HCT116 (cell line): ENCODE data around the gene ARRDC1. TPM values are rescaled to one million over a fixed set of nuclear protein-coding genes. Genes with fewer than 3 reads are reported as not detected.

Experiments
- ATAC-seq: fragments of 200-7000 bp; cut with Tn5 transposase; 2 replicates; pipeline ENCODE4 v1.9.1; 2020; ENCODE audit warnings: mild to moderate bottlenecking, moderate library complexity
- BruUV-seq: library from RNA; stranded (reverse); fragments of 400-500 nt; replicated peaks from 2 replicates; lab custom pipeline; 2021; lab: Mats Ljungman, UMichigan
- CTCF ChIA-PET: fragments of 300-600 bp; sonication (Branson Sonifier 250); formaldehyde crosslinking; loops from one replicate; lab custom pipeline; 2021; ENCODE audit warnings: antibody characterized with exemption; lab: Charles Lee
- POLR2A ChIA-PET: fragments of 300-600, 350-600 bp; sonication (Branson Sonifier 250); formaldehyde crosslinking; loops from one replicate; lab custom pipeline; 2021; ENCODE audit warnings: antibody characterized with exemption; lab: Charles Lee
- RAD21 ChIA-PET, 2 experiments: fragments of 300-600 bp; sonication (Branson Sonifier 250); formaldehyde crosslinking; loops; one replicate each; lab custom pipeline; 2023; ENCODE audit warnings: low total read pairs in 2 of 2; ENCODE audit not compliant: uncharacterized antibody in 2 of 2, unreplicated experiment in 2 of 2, low non-redundant PET in 1 of 2; lab: Charles Lee
- DNase-seq: peaks from one replicate; pipeline ENCODE4 v3.0.0-alpha.2; 2010; ENCODE audit warnings: low read depth, low spot score
- H2AFZ ChIP-seq: fragments of 200-600 bp; shearing (Covaris generic), sonication (generic); 2 replicates; pipeline ENCODE4 v1.6.1; 2017; ENCODE audit warnings: low read depth, mixed run types, mixed read lengths, antibody characterized with exemption, low read length; ENCODE audit not compliant: poor library complexity, severe bottlenecking
- H3K27ac ChIP-seq: 2 replicates; pipeline ENCODE4 v1.5.1; 2012; ENCODE audit warnings: low read depth, low read length
- H3K27me3 ChIP-seq: fragments of 200-600 bp; sonication (generic); 2 replicates; pipeline ENCODE4 v1.6.1; 2016; ENCODE audit warnings: mixed run types, low read length, mixed read lengths; ENCODE audit not compliant: insufficient read depth
- H3K36me3 ChIP-seq, 2 experiments: fragments of 200-500 bp in 1 of 2; fragments of 200-600 bp in 1 of 2; sonication (Bioruptor generic) in 1 of 2; sonication (generic) in 1 of 2; 2 replicates each; pipeline versions ENCODE4 v1.5.1 to v1.6.1; 2014 to 2016; ENCODE audit warnings: low read length in 2 of 2, inconsistent platforms in 1 of 2, mixed read lengths in 1 of 2, mixed run types in 1 of 2; ENCODE audit not compliant: insufficient read depth in 2 of 2, control insufficient read depth in 1 of 2
- H3K4me1 ChIP-seq, 2 experiments: fragments of 200-600 bp in 1 of 2; sonication (generic) in 1 of 2; 2 replicates each; pipeline versions ENCODE4 v1.5.1 to v1.6.1; 2012 to 2017; ENCODE audit warnings: low read length in 2 of 2, inconsistent platforms in 1 of 2, mild to moderate bottlenecking in 1 of 2, mixed read lengths in 1 of 2, mixed run types in 1 of 2, moderate library complexity in 1 of 2; ENCODE audit not compliant: insufficient read depth in 2 of 2, control insufficient read depth in 1 of 2
- H3K4me2 ChIP-seq: fragments of 200-600 bp; sonication (generic); 2 replicates; pipeline ENCODE4 v1.6.1; 2017; ENCODE audit warnings: mixed run types, low read length, mixed read lengths
- H3K4me3 ChIP-seq, 2 experiments: fragments of 200-600 bp in 1 of 2; sonication (generic) in 1 of 2; replicated peaks in 1 of 2; 2 replicates each; pipeline ENCODE4 v1.5.1; 2011 to 2016; ENCODE audit warnings: low read length in 2 of 2, control low read depth in 1 of 2, low read depth in 1 of 2, mild to moderate bottlenecking in 1 of 2, mixed read lengths in 1 of 2, mixed run types in 1 of 2
- H3K79me2 ChIP-seq: fragments of 200-600 bp; sonication (generic); 2 replicates; pipeline ENCODE4 v1.6.1; 2017; ENCODE audit warnings: mild to moderate bottlenecking, mixed run types, low read length, moderate library complexity, mixed read lengths; ENCODE audit not compliant: insufficient read depth
- H3K9ac ChIP-seq: fragments of 200-600 bp; sonication (generic); 2 replicates; pipeline ENCODE4 v1.6.1; 2016; ENCODE audit warnings: low read length, mixed read lengths
- H3K9me2 ChIP-seq: fragments of 200-600 bp; sonication (generic), shearing (Covaris generic); 2 replicates; pipeline ENCODE4 v1.6.1; 2017; ENCODE audit warnings: mixed run types, mild to moderate bottlenecking, moderate library complexity; ENCODE audit not compliant: insufficient read depth
- H3K9me3 ChIP-seq, 2 experiments: fragments of 200-500 bp in 1 of 2; fragments of 200-600 bp in 1 of 2; sonication (Bioruptor generic) in 1 of 2; sonication (generic) in 1 of 2; 2 replicates each; pipeline ENCODE4 v1.6.1; 2014 to 2017; ENCODE audit warnings: low read length in 2 of 2, mixed read lengths in 2 of 2, inconsistent platforms in 1 of 2, low read depth in 1 of 2, mild to moderate bottlenecking in 1 of 2, mixed run types in 1 of 2, moderate library complexity in 1 of 2; ENCODE audit not compliant: control insufficient read depth in 1 of 2, insufficient read depth in 1 of 2
- H4K20me1 ChIP-seq: fragments of 200-600 bp; sonication (generic), shearing (Covaris generic); 2 replicates; pipeline ENCODE4 v1.6.1; 2017; ENCODE audit warnings: mixed run types, mild to moderate bottlenecking, moderate library complexity; ENCODE audit not compliant: insufficient read depth
- CBX3 ChIP-seq: IDR thresholded peaks from 2 replicates; pipeline ENCODE4 v1.6.1; 2012; ENCODE audit warnings: low read depth
- EGR1 ChIP-seq: IDR thresholded peaks from 2 replicates; pipeline ENCODE4 v1.6.1; 2012; ENCODE audit warnings: low read depth
- ELF1 ChIP-seq: IDR thresholded peaks from 2 replicates; pipeline ENCODE4 v1.6.1; 2012; ENCODE audit warnings: low read depth, borderline replicate concordance
- EZH2phosphoT487 ChIP-seq: fragments of 200-600 bp; IDR thresholded peaks from 2 replicates; pipeline ENCODE4 v1.6.1; 2018; ENCODE audit warnings: antibody characterized with exemption, borderline replicate concordance
- JUND ChIP-seq: IDR thresholded peaks from 2 replicates; pipeline ENCODE4 v1.6.1; 2012
- POLR2A ChIP-seq: IDR thresholded peaks from 2 replicates; pipeline ENCODE4 v1.7.0; 2011; ENCODE audit warnings: borderline replicate concordance; ENCODE audit not compliant: insufficient read depth, insufficient read length; ENCODE audit errors: extremely low read depth
- POLR2AphosphoS5 ChIP-seq: IDR thresholded peaks from 2 replicates; pipeline ENCODE4 v1.6.1; 2011; ENCODE audit warnings: mild to moderate bottlenecking, low read depth, low read length, moderate library complexity
- RAD21 ChIP-seq: IDR thresholded peaks from 2 replicates; pipeline ENCODE4 v1.6.1; 2012; ENCODE audit warnings: low read depth, mild to moderate bottlenecking
- SP1 ChIP-seq: IDR thresholded peaks from 2 replicates; pipeline ENCODE4 v1.6.1; 2012; ENCODE audit warnings: low read depth
- SRF ChIP-seq: IDR thresholded peaks from 2 replicates; pipeline ENCODE4 v1.6.1; 2012; ENCODE audit warnings: low read depth
- TCF7L2 ChIP-seq: IDR thresholded peaks from 2 replicates; pipeline ENCODE4 v1.7.0; 2011; ENCODE audit warnings: borderline replicate concordance, inconsistent platforms; ENCODE audit not compliant: insufficient read depth, insufficient read length; ENCODE audit errors: extremely low read depth
- ZNF274 ChIP-seq: fragments of 200-500 bp; sonication (Bioruptor generic); IDR thresholded peaks from 2 replicates; pipeline ENCODE4 v1.6.1; 2014; ENCODE audit warnings: mild to moderate bottlenecking, low read depth, low read length, inconsistent platforms
- intact Hi-C: fragments of 100-400 bp; cut with micrococcal nuclease; formaldehyde crosslinking; loops from 2 replicates; pipeline ENCODE4 v1.10.0; 2022
- total RNA-seq: library from RNA; stranded (reverse); gene quantifications from one replicate; pipeline ENCODE4 v1.2.1, GENCODE V29; 2021; ENCODE audit not compliant: unreplicated experiment
- TF ChIP-seq, protein P1 (sequence below): IDR thresholded peaks from 2 replicates; pipeline ENCODE4 v1.6.1; 2011; ENCODE audit warnings: mild to moderate bottlenecking, low read length, moderate library complexity; ENCODE audit not compliant: insufficient replicate concordance; ENCODE audit errors: extremely low read depth
- TF ChIP-seq, protein P2 (sequence below), 3 experiments: fragments of 200-600 bp in 1 of 3; sonication (generic) in 1 of 3; IDR thresholded peaks in 2 of 3; conservative IDR thresholded peaks in 1 of 3; 2 replicates each; pipeline ENCODE4 v1.5.1; 2012 to 2017; ENCODE audit warnings: low read depth in 2 of 3, low read length in 2 of 3, antibody characterized with exemption in 1 of 3, borderline replicate concordance in 1 of 3, control low read depth in 1 of 3, mild to moderate bottlenecking in 1 of 3, mixed read lengths in 1 of 3, mixed run types in 1 of 3, moderate library complexity in 1 of 3; ENCODE audit not compliant: insufficient read depth in 1 of 3
- TF ChIP-seq, protein P3 (sequence below): IDR thresholded peaks from 2 replicates; pipeline ENCODE4 v1.6.1; 2012
- TF ChIP-seq, protein P4 (sequence below): IDR thresholded peaks from 2 replicates; pipeline ENCODE4 v1.6.1; 2012; ENCODE audit warnings: low read depth
- TF ChIP-seq, protein P5 (sequence below): IDR thresholded peaks from 2 replicates; pipeline ENCODE4 v1.6.1; 2012

The ARRDC1 gene
- total RNA-seq, 1 experiment from 2014 or later = 82.8 TPM

DNA sequence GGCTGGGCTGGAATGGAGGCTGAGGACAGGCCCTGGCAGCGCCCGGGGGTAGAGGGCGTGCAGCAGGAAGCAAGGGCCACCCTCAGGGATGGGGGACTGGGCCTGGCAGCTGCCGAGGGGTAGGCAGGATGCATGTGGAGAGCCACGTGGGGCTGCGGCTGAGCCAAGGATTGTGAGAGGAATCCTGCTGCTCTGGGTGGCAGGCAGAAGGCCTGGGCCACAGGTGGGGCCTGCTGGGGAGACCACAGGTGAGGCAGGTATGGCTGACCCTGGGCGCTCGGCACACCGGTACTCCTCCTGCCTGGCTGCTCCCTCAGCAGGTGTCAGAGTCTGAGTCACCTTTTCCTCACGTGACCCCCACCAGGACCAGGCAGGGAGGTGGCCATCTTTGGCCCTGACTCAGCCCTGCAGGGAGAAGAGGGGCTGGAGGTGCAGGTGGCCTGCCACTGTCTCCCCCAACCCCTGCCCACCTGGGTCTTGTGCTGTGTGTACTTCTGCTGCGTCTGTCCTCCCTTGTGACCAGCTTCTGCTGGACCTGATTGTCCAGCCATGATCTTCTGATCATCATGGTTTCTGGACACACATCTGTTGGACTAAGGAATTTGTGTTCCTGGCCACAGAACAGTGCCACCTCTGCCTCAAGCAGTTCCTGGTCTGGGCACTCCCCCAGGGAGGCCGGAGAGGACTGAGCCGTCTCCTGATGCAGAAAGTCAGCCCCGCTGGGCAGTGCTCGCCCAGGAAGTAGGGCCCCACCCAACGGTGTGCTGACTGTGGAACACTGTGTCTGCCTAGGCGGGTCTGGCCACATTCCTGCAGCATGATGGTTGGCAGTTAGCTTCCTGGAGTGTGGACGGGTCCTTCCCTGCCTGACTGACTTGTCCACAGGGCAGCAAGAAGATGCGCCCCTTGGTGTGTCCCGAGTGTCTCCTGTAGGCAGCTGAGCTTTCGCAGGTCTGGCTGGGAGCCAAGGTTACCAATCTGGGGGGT lies 6.4 kb downstream of the ARRDC1 start:
- H3K4me2 ChIP-seq = peak overlapping the region; percentile 100
- ATAC-seq (peak; percentile 82), DNase-seq (peak; percentile 90)
- peak overlapping the region; percentile 92 for H3K9ac ChIP-seq
- H3K9me3 ChIP-seq = no peaks in the 10 kb centered on the region
- no peaks in the 10 kb centered on the region for H3K27me3 ChIP-seq
- peak overlapping the region; percentile 29 to 62 for H3K4me3 ChIP-seq
- intact Hi-C loops = loop anchor here (5.0 kb wide), 1 partner anchor 35 kb away; the partner anchor contains the start of gene DPH7
- ChIA-PET RAD21 (no interaction called here), POLR2A (interaction anchor here (1.1 kb wide), 1 partner anchor 325 kb away, joined by 3 read pairs; no protein-coding TSS in a partner anchor), CTCF (interaction anchor here (0.9 kb wide), 1 partner anchor 189 kb away, joined by 3 read pairs; the partner anchor contains the start of genes EXD3 and NOXA1)
- peaks cover 42 to 67% of the 10 kb centered on the region in 2 experiments for H3K4me1 ChIP-seq
- H2AFZ ChIP-seq = no peak overlapping the region
- H3K9me2 ChIP-seq = no peaks in the 10 kb centered on the region
- BruUV-seq = no TSS peak
- H4K20me1 ChIP-seq = no peaks in the 10 kb centered on the region
- peaks cover 51% of the 10 kb centered on the region; the same call in 1 of the 2 replicates for H3K79me2 ChIP-seq
- H3K36me3 ChIP-seq = peaks cover 2 to 26% of the 10 kb centered on the region in 2 experiments; a peak in 2 of 4 replicates
- peak overlapping the region; percentile 99 for H3K27ac ChIP-seq
- TF ChIP-seq, protein P1, sequence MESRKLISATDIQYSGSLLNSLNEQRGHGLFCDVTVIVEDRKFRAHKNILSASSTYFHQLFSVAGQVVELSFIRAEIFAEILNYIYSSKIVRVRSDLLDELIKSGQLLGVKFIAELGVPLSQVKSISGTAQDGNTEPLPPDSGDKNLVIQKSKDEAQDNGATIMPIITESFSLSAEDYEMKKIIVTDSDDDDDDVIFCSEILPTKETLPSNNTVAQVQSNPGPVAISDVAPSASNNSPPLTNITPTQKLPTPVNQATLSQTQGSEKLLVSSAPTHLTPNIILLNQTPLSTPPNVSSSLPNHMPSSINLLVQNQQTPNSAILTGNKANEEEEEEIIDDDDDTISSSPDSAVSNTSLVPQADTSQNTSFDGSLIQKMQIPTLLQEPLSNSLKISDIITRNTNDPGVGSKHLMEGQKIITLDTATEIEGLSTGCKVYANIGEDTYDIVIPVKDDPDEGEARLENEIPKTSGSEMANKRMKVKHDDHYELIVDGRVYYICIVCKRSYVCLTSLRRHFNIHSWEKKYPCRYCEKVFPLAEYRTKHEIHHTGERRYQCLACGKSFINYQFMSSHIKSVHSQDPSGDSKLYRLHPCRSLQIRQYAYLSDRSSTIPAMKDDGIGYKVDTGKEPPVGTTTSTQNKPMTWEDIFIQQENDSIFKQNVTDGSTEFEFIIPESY = peak; percentile 75
- peak; percentile 49 for TF ChIP-seq POLR2A
- peak; percentile 61 for TF ChIP-seq POLR2AphosphoS5
- TF ChIP-seq, protein P2, sequence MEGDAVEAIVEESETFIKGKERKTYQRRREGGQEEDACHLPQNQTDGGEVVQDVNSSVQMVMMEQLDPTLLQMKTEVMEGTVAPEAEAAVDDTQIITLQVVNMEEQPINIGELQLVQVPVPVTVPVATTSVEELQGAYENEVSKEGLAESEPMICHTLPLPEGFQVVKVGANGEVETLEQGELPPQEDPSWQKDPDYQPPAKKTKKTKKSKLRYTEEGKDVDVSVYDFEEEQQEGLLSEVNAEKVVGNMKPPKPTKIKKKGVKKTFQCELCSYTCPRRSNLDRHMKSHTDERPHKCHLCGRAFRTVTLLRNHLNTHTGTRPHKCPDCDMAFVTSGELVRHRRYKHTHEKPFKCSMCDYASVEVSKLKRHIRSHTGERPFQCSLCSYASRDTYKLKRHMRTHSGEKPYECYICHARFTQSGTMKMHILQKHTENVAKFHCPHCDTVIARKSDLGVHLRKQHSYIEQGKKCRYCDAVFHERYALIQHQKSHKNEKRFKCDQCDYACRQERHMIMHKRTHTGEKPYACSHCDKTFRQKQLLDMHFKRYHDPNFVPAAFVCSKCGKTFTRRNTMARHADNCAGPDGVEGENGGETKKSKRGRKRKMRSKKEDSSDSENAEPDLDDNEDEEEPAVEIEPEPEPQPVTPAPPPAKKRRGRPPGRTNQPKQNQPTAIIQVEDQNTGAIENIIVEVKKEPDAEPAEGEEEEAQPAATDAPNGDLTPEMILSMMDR (IDR thresholded peaks at IDR 0.05 in 2 of 3, conservative IDR thresholded peaks at IDR 0.05 in 1 of 3; ENCODE audit: borderline replicate concordance in 1 of 3, insufficient read depth in 1 of 3, low read depth in 2 of 3, low read length in 2 of 3) = no peak
- TF ChIP-seq RAD21 = no peak
- no peak for TF ChIP-seq ELF1
- TF ChIP-seq, protein P3, sequence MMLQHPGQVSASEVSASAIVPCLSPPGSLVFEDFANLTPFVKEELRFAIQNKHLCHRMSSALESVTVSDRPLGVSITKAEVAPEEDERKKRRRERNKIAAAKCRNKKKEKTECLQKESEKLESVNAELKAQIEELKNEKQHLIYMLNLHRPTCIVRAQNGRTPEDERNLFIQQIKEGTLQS = no peak
- TF ChIP-seq, protein P4, sequence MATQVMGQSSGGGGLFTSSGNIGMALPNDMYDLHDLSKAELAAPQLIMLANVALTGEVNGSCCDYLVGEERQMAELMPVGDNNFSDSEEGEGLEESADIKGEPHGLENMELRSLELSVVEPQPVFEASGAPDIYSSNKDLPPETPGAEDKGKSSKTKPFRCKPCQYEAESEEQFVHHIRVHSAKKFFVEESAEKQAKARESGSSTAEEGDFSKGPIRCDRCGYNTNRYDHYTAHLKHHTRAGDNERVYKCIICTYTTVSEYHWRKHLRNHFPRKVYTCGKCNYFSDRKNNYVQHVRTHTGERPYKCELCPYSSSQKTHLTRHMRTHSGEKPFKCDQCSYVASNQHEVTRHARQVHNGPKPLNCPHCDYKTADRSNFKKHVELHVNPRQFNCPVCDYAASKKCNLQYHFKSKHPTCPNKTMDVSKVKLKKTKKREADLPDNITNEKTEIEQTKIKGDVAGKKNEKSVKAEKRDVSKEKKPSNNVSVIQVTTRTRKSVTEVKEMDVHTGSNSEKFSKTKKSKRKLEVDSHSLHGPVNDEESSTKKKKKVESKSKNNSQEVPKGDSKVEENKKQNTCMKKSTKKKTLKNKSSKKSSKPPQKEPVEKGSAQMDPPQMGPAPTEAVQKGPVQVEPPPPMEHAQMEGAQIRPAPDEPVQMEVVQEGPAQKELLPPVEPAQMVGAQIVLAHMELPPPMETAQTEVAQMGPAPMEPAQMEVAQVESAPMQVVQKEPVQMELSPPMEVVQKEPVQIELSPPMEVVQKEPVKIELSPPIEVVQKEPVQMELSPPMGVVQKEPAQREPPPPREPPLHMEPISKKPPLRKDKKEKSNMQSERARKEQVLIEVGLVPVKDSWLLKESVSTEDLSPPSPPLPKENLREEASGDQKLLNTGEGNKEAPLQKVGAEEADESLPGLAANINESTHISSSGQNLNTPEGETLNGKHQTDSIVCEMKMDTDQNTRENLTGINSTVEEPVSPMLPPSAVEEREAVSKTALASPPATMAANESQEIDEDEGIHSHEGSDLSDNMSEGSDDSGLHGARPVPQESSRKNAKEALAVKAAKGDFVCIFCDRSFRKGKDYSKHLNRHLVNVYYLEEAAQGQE = no peak
- no peak for TF ChIP-seq ZNF274
- no peak for TF ChIP-seq SRF
- TF ChIP-seq, protein P5, sequence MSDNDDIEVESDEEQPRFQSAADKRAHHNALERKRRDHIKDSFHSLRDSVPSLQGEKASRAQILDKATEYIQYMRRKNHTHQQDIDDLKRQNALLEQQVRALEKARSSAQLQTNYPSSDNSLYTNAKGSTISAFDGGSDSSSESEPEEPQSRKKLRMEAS = no peak
- TF ChIP-seq JUND = no peak
- no peak for TF ChIP-seq CBX3
- no peak for TF ChIP-seq SP1
- no peak for TF ChIP-seq TCF7L2
- no peak for TF ChIP-seq EZH2phosphoT487
- no peak for TF ChIP-seq EGR1
